GM12865 (cell line): ENCODE results near the gene NYAP1.
A peak's percentile ranks its signal among the peaks of the same experiment; 100 is the strongest.

Source experiments
- DNase-seq: peaks from one replicate; pipeline ENCODE4 v3.0.0; 2010; ENCODE audit warnings: low read depth
- H3K4me3 ChIP-seq: 2 replicates; pipeline ENCODE4 v1.5.1; 2011; ENCODE audit warnings: mild to moderate bottlenecking, low read depth, low read length, control low read depth
- TF ChIP-seq, protein P1 (sequence below): IDR thresholded peaks from 2 replicates; pipeline ENCODE4 v1.5.1; 2011; ENCODE audit warnings: low read length, control low read depth, low read depth, inconsistent platforms; ENCODE audit not compliant: insufficient read depth; ENCODE audit errors: missing control alignments

The NYAP1 gene

DNA sequence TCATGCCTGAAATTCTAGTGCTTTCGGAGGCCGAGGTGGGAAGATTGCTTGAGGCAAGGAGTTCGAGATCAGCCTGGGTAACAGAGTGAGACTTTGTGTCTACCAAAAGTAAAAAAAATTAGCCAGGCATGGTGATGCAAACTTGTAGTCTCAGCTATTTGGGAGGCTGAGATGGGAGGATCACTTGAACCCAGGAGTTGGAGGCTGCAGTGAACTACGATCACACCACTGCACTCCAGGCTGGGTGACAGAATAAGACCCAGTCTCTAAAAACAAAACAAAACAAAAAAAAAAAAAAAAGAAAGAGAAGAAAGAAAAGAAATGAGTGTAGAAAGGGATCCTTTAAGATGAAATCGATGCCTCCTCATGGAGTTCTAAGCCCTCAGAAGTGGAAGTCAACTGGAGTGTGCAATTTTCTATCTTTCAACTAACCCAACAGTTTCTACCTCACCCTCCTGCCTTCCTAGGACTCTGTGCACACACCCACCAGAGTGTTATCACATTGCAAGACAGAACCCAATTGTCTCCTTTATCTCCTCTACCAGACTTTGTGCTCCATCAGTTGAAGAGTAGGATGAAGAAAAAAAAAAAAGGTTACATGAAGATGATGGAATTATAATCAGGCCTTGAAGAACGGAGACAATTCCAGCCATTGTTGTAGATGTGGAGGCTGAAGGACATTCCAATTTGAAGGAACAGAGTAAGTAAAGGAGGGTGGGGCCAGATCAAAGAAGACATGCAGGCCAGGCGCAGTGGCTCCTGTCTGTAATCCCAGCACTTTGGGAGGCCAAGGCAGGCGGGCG, 26.9 kb downstream of the NYAP1 start:
- TF ChIP-seq, protein P1, sequence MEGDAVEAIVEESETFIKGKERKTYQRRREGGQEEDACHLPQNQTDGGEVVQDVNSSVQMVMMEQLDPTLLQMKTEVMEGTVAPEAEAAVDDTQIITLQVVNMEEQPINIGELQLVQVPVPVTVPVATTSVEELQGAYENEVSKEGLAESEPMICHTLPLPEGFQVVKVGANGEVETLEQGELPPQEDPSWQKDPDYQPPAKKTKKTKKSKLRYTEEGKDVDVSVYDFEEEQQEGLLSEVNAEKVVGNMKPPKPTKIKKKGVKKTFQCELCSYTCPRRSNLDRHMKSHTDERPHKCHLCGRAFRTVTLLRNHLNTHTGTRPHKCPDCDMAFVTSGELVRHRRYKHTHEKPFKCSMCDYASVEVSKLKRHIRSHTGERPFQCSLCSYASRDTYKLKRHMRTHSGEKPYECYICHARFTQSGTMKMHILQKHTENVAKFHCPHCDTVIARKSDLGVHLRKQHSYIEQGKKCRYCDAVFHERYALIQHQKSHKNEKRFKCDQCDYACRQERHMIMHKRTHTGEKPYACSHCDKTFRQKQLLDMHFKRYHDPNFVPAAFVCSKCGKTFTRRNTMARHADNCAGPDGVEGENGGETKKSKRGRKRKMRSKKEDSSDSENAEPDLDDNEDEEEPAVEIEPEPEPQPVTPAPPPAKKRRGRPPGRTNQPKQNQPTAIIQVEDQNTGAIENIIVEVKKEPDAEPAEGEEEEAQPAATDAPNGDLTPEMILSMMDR = no peak
- no peak for DNase-seq
- H3K4me3 ChIP-seq = no peak overlapping the region

DNA sequence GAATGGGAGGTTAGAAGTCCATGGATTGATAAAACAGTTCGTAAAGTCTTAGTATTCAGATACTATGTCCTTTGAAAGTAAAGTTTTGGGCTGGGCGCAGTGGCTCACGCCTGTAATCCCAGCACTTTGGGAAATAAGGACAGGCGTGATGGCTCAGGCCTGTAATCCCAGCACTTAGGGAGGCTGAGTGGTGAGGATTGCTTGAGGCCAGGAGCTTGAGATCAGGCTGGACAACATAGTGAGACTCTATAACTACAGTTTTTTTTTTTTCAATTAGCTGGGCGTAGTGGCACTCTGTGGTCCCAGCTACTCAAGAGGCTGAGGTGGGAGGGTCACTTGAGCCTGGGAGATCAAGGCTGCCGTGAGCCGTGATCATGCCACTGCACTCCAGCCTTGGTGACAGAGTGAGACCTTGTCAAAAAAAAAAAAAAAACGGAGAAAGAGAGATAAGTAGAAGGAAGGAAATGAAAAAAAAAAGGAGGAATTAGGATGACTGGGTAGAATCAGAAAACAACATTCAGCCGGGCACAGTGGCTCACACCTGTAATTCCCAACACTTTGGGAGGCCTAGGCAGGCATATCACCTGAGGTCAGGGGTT, 29.6 kb downstream of the NYAP1 start:
- H3K4me3 ChIP-seq = no peak overlapping the region
- no peak for DNase-seq
- TF ChIP-seq, protein P1 = no peak

DNA sequence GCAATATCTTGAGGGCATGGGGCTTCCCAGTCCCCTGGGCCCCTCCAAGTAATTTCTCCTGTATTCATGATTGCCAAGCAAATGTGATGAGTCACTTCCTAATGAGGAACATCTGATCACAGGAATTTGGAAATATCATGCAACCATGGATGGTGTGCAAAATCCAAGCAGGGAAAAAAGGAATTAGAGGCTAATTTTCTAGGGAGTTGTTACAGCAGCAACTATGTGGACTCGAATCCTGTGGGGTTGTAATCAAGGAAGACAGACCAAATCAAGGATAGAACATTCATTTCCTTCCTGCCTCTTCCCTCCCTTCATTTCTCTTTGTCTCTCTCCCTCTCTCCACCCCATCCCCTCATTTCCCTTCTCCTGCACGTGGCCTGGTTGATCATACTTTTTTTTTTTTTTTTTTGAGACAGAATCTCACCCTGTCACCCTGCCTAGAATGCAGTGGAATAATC, 31.4 kb downstream of the NYAP1 start:
- H3K4me3 ChIP-seq = no peak overlapping the region
- no peak for DNase-seq
- TF ChIP-seq, protein P1 = no peak

DNA sequence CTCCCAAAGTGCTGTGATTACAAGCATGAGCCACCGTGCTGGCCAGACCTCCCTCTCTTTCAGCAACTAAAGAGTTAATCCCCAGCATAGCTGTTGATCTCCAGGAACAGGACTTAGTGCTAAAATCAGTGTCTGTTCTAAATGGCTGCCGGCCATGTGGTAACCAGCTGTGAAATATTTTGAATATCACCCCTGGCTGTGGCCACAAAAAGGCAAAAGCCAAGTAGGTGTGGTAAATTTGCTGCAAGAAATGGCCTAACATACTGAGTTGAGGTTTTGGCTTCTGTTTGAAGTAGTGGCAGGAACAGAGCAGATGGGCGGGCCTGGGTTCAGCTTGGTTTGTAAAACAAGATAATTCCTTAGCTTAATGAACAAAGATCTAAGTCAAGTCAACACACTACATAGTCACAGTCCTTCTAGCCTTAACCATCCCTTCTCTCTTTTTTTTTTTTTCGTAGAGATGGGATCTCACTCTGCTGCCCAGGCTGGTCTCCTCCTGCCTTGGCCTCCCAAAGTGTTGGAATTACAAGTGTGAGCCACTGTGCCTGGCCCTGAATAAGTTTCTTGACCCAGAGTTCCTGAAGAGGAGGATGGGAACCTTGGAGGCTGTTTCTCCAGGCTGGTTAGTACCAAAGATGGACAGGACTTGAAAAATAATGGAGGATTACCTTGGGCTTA, 32.5 kb downstream of the NYAP1 start:
- no peak overlapping the region for H3K4me3 ChIP-seq
- TF ChIP-seq, protein P1 = no peak
- DNase-seq = peak; percentile 89

DNA sequence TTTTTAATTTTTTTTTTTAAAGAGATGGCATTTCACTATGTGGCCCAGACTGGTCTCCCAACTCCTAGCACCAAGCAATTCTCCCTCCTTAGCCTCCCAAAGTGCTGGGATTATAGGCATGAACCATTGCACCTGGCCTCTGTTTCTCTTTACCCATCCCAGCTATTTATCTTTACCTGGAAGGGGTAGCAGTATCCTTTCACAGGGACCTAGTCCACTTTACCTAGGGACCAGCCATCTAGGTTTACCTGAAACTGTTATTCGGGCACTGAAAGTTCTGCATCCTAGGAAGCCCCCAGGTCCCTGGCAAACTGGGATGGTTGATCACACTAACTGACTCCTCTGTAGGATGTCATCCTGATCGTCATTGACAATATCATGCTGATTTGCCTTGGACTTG, 33.6 kb downstream of the NYAP1 start:
- H3K4me3 ChIP-seq = no peak overlapping the region
- TF ChIP-seq, protein P1 = no peak
- DNase-seq = no peak

DNA sequence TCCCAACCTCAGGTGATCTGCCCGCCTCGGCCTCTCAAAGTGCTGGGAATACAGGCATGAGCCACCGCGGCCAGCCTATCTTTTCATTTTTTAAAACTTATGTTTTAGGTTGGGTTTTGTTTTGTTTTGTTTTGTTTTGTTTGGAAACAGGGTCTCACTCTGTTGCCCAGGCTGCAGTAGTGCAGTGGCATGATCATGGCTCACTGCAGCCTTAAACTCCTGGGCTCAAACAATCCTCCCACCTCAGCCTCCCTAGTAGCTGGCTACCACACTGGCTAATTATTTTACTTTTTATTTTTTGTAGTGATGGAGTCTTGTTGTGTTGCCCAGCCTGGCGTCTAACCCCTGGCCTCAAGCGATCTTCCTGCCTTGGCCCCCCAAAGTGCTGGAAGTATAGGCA, 35.9 kb downstream of the NYAP1 start:
- no peak overlapping the region for H3K4me3 ChIP-seq
- TF ChIP-seq, protein P1 = no peak
- no peak for DNase-seq

DNA sequence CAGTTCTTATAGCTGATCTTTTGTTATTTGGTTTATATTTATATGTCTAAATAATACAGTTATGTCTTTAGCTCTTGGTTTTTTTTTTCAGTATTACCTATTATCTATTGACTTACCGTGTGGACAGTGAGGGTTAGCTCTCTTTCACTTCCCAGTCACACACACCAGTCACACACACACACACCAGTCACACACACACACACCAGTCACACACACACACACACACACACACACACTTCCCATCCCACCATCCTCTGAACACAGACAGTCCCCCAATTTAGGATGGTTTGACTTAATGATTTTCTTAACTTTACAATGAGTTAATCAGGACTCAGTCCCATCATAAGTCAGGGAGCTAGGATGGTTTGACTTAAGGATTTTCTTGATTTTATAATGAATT, 36.4 kb downstream of the NYAP1 start:
- no peak overlapping the region for H3K4me3 ChIP-seq
- TF ChIP-seq, protein P1 = no peak
- DNase-seq = peak; percentile 58
